ENCODE measurements around the gene DDA1. TPM values are rescaled to one million over a fixed set of nuclear protein-coding genes. Genes with fewer than 3 reads are reported as not detected.
"Not testable (repeated sequence)": the region's sequence is repeated elsewhere in the genome, so short reads cannot be mapped to it uniquely, and the experiment has no call there.

The DDA1 gene
- total RNA-seq, 1 donor from 2014 or later, result 21.9 TPM

DNA sequence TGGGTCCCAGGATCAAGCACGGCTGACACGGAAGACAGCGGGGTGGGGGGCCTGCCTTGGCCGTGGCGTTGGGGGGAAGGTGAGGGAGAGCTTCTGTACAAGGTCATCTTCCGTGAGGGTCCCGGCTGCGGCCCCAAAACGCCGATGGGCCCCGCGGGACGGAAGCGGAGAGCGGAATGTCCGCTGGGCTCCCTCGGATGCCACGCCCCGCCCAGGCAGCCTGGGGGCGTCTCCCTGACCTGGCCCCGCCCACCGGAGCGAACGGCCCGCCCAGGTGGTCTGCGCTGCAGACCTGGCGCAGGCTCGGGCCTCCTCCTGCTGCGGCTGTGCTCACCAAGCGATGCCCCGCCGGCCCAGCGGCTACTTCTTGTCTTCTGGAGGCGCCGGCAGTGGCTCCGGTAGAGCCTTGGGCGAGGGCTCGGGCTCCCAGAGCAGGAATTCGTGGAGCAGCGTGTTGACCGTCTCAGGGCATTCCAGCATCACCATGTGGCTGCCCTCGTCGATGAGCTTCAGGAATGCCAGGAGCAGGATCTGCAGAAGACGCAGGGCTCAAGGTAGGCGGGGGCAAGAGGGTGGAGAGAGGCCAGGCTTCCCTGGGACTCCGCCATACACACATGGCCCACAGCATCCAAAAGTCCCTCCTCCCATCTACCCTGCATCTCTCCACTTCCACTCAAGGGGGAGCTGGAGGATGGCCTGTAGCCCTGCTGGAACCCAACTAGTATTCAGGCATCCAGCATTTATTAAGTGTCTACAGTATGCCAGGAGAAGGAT is 16.9 kb upstream of the DDA1 start:
- Histone ChIP-seq H3K9ac (no peak overlapping the region), H3K4me2 (peak overlapping the region; percentile 79), H3K27ac (peak overlapping the region; percentile 75), H3K9me3 (ENCODE audit: low read depth) (no peaks in the 10 kb centered on the region), H3K4me3 (peak overlapping the region; percentile 49), H3K79me2 (ENCODE audit: low read depth) (no peaks in the 10 kb centered on the region), H3K36me3 (no peaks in the 10 kb centered on the region), H3K27me3 (no peaks in the 10 kb centered on the region), H2AFZ (replicated peaks) (peak overlapping the region; percentile 58), H3K4me1 (peaks cover 3% of the 10 kb centered on the region), H4K20me1 (ENCODE audit: low read depth) (no peaks in the 10 kb centered on the region), H3F3A (ENCODE audit: low read depth) (peaks cover 48% of the 10 kb centered on the region)
- DNase-seq (ENCODE audit: low spot score), result peak; percentile 92
- Mint-ChIP-seq H3K4me3 (peak overlapping the region; percentile 85), H3K27ac (no peak overlapping the region), H3K27me3 (ENCODE audit: insufficient read depth, low read depth) (peaks cover 5% of the 10 kb centered on the region), H3K9me3 (no peaks in the 10 kb centered on the region), H3K36me3 (peaks cover 13% of the 10 kb centered on the region), H3K4me1 (peaks cover 3% of the 10 kb centered on the region)
- TF ChIP-seq EZH2phosphoT487 (IDR thresholded peaks at IDR 0.05), result no peak
- TF ChIP-seq, protein P1, sequence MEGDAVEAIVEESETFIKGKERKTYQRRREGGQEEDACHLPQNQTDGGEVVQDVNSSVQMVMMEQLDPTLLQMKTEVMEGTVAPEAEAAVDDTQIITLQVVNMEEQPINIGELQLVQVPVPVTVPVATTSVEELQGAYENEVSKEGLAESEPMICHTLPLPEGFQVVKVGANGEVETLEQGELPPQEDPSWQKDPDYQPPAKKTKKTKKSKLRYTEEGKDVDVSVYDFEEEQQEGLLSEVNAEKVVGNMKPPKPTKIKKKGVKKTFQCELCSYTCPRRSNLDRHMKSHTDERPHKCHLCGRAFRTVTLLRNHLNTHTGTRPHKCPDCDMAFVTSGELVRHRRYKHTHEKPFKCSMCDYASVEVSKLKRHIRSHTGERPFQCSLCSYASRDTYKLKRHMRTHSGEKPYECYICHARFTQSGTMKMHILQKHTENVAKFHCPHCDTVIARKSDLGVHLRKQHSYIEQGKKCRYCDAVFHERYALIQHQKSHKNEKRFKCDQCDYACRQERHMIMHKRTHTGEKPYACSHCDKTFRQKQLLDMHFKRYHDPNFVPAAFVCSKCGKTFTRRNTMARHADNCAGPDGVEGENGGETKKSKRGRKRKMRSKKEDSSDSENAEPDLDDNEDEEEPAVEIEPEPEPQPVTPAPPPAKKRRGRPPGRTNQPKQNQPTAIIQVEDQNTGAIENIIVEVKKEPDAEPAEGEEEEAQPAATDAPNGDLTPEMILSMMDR (IDR thresholded peaks at IDR 0.05), result peak; percentile 57

DNA sequence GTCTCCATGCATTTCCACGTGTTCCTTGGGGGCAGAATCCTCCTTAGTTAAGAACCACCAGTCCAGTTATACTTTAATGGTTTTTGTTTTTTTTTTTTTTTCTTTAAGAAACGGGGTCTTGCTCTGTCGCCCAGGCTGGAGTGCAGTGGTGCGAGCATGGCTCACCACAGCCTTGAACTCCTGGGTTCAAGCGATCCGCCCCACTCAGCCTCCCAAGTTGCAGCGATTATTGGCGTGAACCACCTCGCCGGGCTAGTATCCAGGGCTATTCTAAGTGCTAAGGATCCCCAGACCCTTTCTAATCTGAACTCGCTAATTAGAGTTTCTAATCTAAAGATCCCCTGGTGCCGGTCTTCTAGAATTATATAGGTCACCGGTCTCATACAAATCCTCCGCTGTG is 15.8 kb upstream of the DDA1 start:
- TF ChIP-seq EZH2 (IDR thresholded peaks at IDR 0.05) (no peak), EZH2phosphoT487 (IDR thresholded peaks at IDR 0.05) (no peak)
- TF ChIP-seq, protein P1 (IDR thresholded peaks at IDR 0.05), result no peak
- H3K27ac Mint-ChIP-seq, result no peak overlapping the region

DNA sequence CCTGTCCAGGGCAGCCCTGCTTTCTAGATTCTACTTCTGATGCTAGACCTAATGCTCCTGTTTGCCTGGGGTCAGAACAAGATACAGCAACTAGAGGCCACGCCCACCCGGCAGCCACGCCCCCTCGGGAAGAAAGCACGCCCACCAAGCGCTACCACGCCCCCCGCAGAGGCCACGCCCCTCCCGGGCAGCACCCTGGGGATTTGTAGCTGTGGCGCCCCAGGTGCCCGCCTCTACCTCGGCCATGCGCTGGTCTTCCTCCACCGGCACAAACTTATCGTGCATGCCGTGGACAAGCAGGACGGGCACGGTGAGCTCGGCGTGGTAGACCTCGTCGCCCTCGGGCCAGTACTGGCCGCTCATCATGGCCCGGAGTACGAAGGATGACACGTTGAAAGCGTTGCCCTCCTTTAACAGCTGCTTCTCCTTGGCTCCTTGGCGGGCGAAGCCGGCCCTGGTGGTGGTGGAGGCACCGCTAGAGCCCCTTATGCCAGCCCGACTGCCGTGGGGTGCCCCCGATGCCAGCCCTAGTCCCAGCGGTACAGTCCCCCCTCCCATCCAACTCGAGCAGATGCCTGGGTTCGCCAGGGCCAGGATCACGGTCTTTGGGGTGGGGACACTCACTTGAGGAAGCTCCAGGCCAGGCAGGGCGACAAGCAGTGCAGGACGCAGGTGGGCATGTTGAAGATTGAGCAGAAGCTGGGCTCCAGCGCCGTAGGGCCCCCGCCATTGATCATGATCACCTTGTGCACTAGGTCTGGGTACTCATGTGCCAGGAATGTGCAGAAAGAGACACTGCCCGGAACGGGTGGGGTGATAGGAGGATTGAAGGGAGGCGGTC is 15.1 kb upstream of the DDA1 start:
- peaks cover 5% of the 10 kb centered on the region for H3K27me3 Mint-ChIP-seq (ENCODE audit: insufficient read depth, low read depth)
- H3K4me2 ChIP-seq, result no peak overlapping the region
- peak; percentile 48 for DNase-seq (ENCODE audit: low spot score)

More for the DNA sequence above, 15.8 kb upstream of the DDA1 start:
- no peaks in the 10 kb centered on the region for H3K36me3 ChIP-seq
- no peak for DNase-seq (ENCODE audit: low spot score)
- H3F3A ChIP-seq (ENCODE audit: low read depth), result peaks cover 41% of the 10 kb centered on the region
- H3K27ac ChIP-seq, result no peak overlapping the region
- no peak overlapping the region for H2AFZ ChIP-seq (replicated peaks)
- Mint-ChIP-seq H3K4me3 (no peak overlapping the region), H3K9me3 (peaks cover 4% of the 10 kb centered on the region), H3K27me3 (ENCODE audit: insufficient read depth, low read depth) (peaks cover 5% of the 10 kb centered on the region), H3K36me3 (peaks cover 17% of the 10 kb centered on the region), H3K4me1 (peaks cover 3% of the 10 kb centered on the region)
- no peak overlapping the region for H3K9ac ChIP-seq
- no peaks in the 10 kb centered on the region for H3K27me3 ChIP-seq
- no peaks in the 10 kb centered on the region for H3K79me2 ChIP-seq (ENCODE audit: low read depth)
- no peaks in the 10 kb centered on the region for H3K9me3 ChIP-seq (ENCODE audit: low read depth)
- no peaks in the 10 kb centered on the region for H4K20me1 ChIP-seq (ENCODE audit: low read depth)
- no peak overlapping the region for H3K4me3 ChIP-seq
- H3K4me2 ChIP-seq, result peak overlapping the region; percentile 79
- H3K4me1 ChIP-seq, result peaks cover 3% of the 10 kb centered on the region

DNA sequence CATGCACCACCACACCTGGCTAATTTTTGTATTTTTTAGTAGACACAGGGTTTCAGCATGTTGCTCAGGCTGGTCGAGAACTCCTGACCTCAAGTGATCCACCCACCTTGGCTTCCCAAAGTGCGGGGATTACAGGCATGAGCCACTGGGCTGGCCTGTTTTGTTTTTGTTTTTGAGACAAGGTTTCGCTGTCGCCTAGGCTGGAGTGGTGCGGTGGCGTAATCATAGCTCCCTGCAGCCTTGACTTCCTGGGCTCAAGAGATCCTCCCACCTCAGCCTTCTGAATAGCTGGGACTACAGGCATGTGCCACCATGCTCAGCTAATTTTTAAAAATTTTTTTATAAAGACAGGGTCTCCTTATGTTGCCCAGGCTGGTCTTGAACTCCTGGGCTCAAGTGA is 13.8 kb upstream of the DDA1 start:
- H3K27me3 Mint-ChIP-seq (ENCODE audit: insufficient read depth, low read depth); H3K9me3 ChIP-seq (ENCODE audit: low read depth); H4K20me1 ChIP-seq (ENCODE audit: low read depth); H3K4me3 Mint-ChIP-seq; H3K4me1 Mint-ChIP-seq; DNase-seq (ENCODE audit: low spot score); H3K4me1 ChIP-seq; H3K4me3 ChIP-seq; H3K79me2 ChIP-seq (ENCODE audit: low read depth); H3K36me3 ChIP-seq; H3K4me2 ChIP-seq; H3K27ac Mint-ChIP-seq; H3K27ac ChIP-seq; H3K9me3 Mint-ChIP-seq; H2AFZ ChIP-seq (replicated peaks); H3K9ac ChIP-seq; H3K27me3 ChIP-seq: not testable (repeated sequence)
- peaks cover 22% of the 10 kb centered on the region for H3K36me3 Mint-ChIP-seq
- peaks cover 34% of the 10 kb centered on the region for H3F3A ChIP-seq (ENCODE audit: low read depth)

More for the DNA sequence above, 15.1 kb upstream of the DDA1 start:
- Histone ChIP-seq H3K4me1 (peaks cover 3% of the 10 kb centered on the region), H3K9ac (no peak overlapping the region), H3K36me3 (no peaks in the 10 kb centered on the region), H3F3A (ENCODE audit: low read depth) (peaks cover 39% of the 10 kb centered on the region), H3K79me2 (ENCODE audit: low read depth) (no peaks in the 10 kb centered on the region), H3K4me3 (no peak overlapping the region), H3K9me3 (ENCODE audit: low read depth) (no peaks in the 10 kb centered on the region), H3K27ac (no peak overlapping the region), H3K27me3 (no peaks in the 10 kb centered on the region), H2AFZ (replicated peaks) (no peak overlapping the region), H4K20me1 (ENCODE audit: low read depth) (no peaks in the 10 kb centered on the region)
- Mint-ChIP-seq H3K4me3 (no peak overlapping the region), H3K9me3 (peaks cover 4% of the 10 kb centered on the region), H3K27ac (no peak overlapping the region), H3K36me3 (peaks cover 20% of the 10 kb centered on the region), H3K4me1 (peaks cover 3% of the 10 kb centered on the region)
- TF ChIP-seq EZH2 (IDR thresholded peaks at IDR 0.05) (no peak), EZH2phosphoT487 (IDR thresholded peaks at IDR 0.05) (no peak)
- TF ChIP-seq, protein P1 (IDR thresholded peaks at IDR 0.05), result no peak
